ENCODE results near the gene CD28. TPM values are rescaled to one million over a fixed set of nuclear protein-coding genes. Genes with fewer than 3 reads are reported as not detected.

The CD28 gene
- total and polyA plus RNA-seq, 9 of the 15 experiments (the other 6 are each of a cell fraction or from before 2014, with no cell fraction given) = 0.01 to 0.11 TPM; not detected in 7

- H3K79me2 ChIP-seq (ENCODE audit: control insufficient read depth, insufficient read depth, low read length) = no peaks in the 10 kb centered on the region
- no peaks in the 10 kb centered on the region for H3K9me3 ChIP-seq (replicated peaks; ENCODE audit: control insufficient read depth, insufficient read depth, low read depth, low read length)
- BruUV-seq (replicated peaks) = no TSS peak
- in situ Hi-C loops (cut with MboI) (no loop called here), intact Hi-C loops (cut with micrococcal nuclease) (no loop called here)
- no peak overlapping the region for H3K4me3 ChIP-seq
- no peaks in the 10 kb centered on the region for H3K36me3 ChIP-seq (ENCODE audit: control insufficient read depth, insufficient read depth, low read length)
- ATAC-seq (no peak), FAIRE-seq (no peak), DNase-seq (ENCODE audit: extremely low read depth in 1 of 4, low spot score in 3 of 4) (no peak)
- POLR2A ChIA-PET = no interaction called here
- CTCF ChIA-PET (ENCODE audit: low intra/inter-chr PET ratio) = no interaction called here
- H3K4me2 ChIP-seq (ENCODE audit: insufficient read depth, low read length) = no peak overlapping the region
- H2AFZ ChIP-seq (ENCODE audit: low read depth, low read length) = no peak overlapping the region
- no peak overlapping the region for H3K9ac ChIP-seq (ENCODE audit: insufficient read depth in 1 of 2, low read depth in 2 of 2, low read length in 2 of 2)
- H3K27ac ChIP-seq (ENCODE audit: extremely low read depth, low read depth, low read length) = no peak overlapping the region
- H3K27me3 ChIP-seq (ENCODE audit: control insufficient read depth in 2 of 2, insufficient read depth in 2 of 2, low read length in 2 of 2) = no peaks in the 10 kb centered on the region
- H3K9me1 ChIP-seq (ENCODE audit: control insufficient read depth, insufficient read depth, low read length) = no peaks in the 10 kb centered on the region
- TF ChIP-seq MYNN (IDR thresholded peaks at IDR 0.05) = no peak
- TF ChIP-seq MYNN (CRISPR knock-in tag; IDR thresholded peaks at IDR 0.05) = no peak
- no peak for TF ChIP-seq ZNF24 (IDR thresholded peaks at IDR 0.05)
- no peak for TF ChIP-seq SIN3A (IDR thresholded peaks at IDR 0.05; ENCODE audit: borderline replicate concordance in 2 of 2, control insufficient read depth in 1 of 2, low read depth in 2 of 2, low read length in 2 of 2)
- no peak for TF ChIP-seq CBX8 (IDR thresholded peaks at IDR 0.05; ENCODE audit: borderline replicate concordance, extremely low read depth, low read depth, low read length, poor library complexity, severe bottlenecking)
- no peak for TF ChIP-seq ZNF79 (CRISPR knock-in tag; IDR thresholded peaks at IDR 0.05; ENCODE audit: low read depth)
- TF ChIP-seq, protein P1, sequence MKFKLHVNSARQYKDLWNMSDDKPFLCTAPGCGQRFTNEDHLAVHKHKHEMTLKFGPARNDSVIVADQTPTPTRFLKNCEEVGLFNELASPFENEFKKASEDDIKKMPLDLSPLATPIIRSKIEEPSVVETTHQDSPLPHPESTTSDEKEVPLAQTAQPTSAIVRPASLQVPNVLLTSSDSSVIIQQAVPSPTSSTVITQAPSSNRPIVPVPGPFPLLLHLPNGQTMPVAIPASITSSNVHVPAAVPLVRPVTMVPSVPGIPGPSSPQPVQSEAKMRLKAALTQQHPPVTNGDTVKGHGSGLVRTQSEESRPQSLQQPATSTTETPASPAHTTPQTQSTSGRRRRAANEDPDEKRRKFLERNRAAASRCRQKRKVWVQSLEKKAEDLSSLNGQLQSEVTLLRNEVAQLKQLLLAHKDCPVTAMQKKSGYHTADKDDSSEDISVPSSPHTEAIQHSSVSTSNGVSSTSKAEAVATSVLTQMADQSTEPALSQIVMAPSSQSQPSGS (CRISPR knock-in tag; IDR thresholded peaks at IDR 0.05) = no peak
- TF ChIP-seq NELFE (IDR thresholded peaks at IDR 0.05; ENCODE audit: insufficient read depth, insufficient read length) = no peak
- TF ChIP-seq DPF2 (IDR thresholded peaks at IDR 0.05) = no peak
- no peak for TF ChIP-seq SMC3 (conservative IDR thresholded peaks at IDR 0.05; ENCODE audit: insufficient read depth, low read depth, low read length)
- TF ChIP-seq ZNF436 (CRISPR knock-in tag; IDR thresholded peaks at IDR 0.05) = no peak
- TF ChIP-seq EZH2 (IDR thresholded peaks at IDR 0.05; ENCODE audit: borderline replicate concordance, low read depth, low read length) = no peak
- 3% methylated on average over 3 of the region's 3 CpGs for WGBS (ENCODE audit: insufficient coverage, low coverage, missing lambda C conversion rate)
- no peaks in the 10 kb centered on the region for H4K20me1 ChIP-seq (replicated peaks; ENCODE audit: control insufficient read depth, insufficient read depth, low read length)
- no peaks in the 10 kb centered on the region for H3K4me1 ChIP-seq (replicated peaks in 1 of 2; ENCODE audit: control insufficient read depth in 2 of 2, insufficient read depth in 2 of 2, low read length in 2 of 2)
Measured at GRCh38 chr2:203675086-203675485, 31.4 kb upstream of the CD28 start.

Measured in K562 (cell line).